Astrocyte (in vitro differentiated cells and primary cell): ENCODE measurements around the gene IER5L.

Experiments
- EZH2 ChIP-seq: IDR thresholded peaks from 2 replicates; pipeline ENCODE4 v1.6.1; 2012; ENCODE audit warnings: mild to moderate bottlenecking, low read length, inconsistent platforms; ENCODE audit not compliant: insufficient read depth
- TF ChIP-seq, protein P1 (sequence below): IDR thresholded peaks from 2 replicates; pipeline ENCODE4 v1.5.1; 2011; ENCODE audit warnings: low read depth, mild to moderate bottlenecking, inconsistent platforms, low read length, moderate library complexity; ENCODE audit not compliant: insufficient read depth

DNA sequence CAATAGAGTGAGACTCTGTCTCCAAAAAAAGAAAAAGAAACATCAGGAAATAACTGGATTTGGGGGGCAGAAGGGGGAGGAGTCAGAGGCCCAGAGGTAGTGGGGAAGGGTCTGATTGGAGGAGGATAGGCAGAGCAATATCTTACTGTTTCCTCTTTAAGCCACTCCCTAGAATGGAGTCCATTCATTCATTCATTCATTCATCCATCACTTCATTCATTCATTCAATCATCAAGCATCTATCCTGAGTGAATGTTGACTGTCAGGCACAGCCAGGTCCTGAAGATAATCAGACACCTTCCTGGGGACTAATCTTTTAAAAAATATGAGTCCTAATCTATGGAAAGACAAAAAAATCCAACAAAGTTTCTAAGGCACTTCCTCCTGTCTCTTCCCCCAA lies 12.9 kb downstream of the IER5L start:
- TF ChIP-seq, protein P1, sequence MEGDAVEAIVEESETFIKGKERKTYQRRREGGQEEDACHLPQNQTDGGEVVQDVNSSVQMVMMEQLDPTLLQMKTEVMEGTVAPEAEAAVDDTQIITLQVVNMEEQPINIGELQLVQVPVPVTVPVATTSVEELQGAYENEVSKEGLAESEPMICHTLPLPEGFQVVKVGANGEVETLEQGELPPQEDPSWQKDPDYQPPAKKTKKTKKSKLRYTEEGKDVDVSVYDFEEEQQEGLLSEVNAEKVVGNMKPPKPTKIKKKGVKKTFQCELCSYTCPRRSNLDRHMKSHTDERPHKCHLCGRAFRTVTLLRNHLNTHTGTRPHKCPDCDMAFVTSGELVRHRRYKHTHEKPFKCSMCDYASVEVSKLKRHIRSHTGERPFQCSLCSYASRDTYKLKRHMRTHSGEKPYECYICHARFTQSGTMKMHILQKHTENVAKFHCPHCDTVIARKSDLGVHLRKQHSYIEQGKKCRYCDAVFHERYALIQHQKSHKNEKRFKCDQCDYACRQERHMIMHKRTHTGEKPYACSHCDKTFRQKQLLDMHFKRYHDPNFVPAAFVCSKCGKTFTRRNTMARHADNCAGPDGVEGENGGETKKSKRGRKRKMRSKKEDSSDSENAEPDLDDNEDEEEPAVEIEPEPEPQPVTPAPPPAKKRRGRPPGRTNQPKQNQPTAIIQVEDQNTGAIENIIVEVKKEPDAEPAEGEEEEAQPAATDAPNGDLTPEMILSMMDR, result no peak
- no peak for TF ChIP-seq EZH2
